ENCODE measurements around the gene CREBBP. TPM values are rescaled to one million over a fixed set of nuclear protein-coding genes. Genes with fewer than 3 reads are reported as not detected.
A peak's percentile ranks its signal among the peaks of the same experiment; 100 is the strongest.
"Not testable (repeated sequence)": the region's sequence is repeated elsewhere in the genome, so short reads cannot be mapped to it uniquely, and the experiment has no call there.

Gene CREBBP
- 31.8 TPM for total RNA-seq (ENCODE audit: insufficient read depth, low replicate concordance)

DNA sequence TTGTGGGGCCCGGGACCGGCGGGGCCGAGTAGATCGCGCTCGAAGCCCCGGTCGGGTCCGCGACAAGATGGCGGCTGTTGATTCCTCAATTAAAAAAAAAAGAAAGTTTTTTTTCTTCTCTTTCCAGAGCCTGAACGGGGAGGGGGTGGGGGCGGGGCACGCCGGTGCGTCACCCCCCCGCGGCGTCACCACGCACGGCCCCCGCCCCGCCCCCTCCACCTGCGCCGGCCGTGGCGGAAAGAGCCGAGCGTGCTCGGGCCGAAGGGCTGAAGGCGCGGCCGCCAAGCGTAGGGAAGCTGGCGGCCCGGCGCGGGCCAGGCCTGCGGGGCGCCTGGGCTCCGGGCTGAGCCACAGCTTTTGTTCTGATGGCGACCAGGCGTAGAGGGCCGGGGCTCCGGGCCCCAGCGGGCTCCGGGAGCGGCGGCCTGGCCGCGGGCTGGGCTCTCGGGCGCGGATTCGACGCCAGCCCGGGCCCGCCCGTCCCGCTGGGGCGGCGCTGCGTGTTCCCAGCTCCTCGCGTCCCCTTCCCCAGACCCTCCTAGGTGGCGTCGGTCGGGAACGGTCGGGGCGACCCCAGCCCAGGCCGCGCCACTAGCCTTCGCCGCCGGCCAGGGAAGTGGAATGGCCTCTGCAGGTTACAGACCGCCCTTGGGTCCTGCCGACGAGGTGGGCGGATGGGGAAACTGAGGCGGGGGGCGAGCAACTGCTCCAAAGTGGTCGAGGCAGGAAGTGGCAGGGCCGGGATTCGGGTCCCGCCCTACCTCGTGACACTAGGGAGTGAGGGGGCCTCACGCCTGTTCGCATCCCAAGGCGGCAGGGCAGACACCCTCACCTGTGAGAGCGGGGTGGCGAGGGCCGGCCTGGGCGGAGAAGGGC, at the start of gene CREBBP:
CREBBP (minus strand) TSS at position 91 of the 876 bp plus-strand sequence. CDS start 797 bp downstream, outside the sequence.
- peak; percentile 92 for DNase-seq (ENCODE audit: low spot score)

DNA sequence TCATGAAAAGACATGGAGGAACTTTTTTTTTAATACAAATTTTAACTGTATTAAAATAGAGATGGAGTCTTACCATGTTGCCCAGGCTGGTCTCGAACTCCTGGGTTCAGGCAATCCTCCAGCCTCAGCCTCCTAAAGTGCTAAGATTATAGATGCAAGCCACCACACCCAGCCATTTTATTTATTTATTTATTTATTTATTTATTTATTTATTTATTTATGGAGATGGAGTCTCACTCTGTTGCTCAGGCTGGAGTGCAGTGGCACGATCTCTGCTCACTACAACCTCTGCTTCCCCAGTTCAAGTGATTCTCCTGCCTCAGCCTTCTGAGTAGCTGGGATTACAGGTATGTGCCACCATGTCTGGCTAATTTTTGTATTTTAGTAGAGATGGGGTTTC, 46.6 kb upstream of the CREBBP start:
- not testable (repeated sequence) for DNase-seq (ENCODE audit: low spot score)

DNA sequence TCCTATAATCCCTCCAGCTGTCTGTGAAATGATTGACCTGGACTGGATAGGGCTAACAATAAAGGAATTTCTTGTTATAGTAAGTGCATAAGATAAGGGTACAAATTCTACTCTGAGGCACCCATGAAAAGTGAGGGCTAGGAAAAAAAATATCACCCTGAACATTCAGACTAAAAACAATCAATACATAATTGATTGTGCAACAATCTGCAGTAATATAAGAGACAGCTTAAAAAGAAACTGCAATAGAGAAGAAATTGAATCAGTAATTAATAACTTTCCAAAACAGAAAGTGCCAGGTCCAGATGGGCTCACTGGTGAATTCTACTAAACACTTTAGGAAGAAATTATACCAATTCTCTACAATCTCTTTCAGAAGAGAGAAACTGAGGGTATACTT, 44.2 kb upstream of the CREBBP start:
- DNase-seq (ENCODE audit: low spot score) = no peak

DNA sequence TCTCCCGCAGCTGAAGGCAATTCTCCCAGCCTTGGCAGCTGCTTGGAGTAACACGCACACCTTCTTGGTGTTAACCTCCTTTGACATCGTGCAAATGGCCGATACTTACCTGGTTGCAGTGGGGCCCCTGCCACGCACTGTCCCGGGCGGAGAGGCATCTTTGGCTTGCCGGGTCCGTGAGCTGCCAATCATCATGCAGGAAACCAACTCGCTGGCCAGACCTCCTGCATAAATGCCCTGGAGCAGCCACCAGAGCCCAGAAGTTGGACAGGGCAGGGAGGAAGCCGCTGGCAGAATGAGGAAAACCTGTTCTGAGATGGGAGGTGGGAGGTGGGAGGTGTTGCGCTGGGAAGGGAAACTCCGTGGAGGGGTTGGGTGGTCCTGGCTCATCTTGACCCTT, 41.7 kb upstream of the CREBBP start:
- DNase-seq (ENCODE audit: low spot score) = no peak

DNA sequence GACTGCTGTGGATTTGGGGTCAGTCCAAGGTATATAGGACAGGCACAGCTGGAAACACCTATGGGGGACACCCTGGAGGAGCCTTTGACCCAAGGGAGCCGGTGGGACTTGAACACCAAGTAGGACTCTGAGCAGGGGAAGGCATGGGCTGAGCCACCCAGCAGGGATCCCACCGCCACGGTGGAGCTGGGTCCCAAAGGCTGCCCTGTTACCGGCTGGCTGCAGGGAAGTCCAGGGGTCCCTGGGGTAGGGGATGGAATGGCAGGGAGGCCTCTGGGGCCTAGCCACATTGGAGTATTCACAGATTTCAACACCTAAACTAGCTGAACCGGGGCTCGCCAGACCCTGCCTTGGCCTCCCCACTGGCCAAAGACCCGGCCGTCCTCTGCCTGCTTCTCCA, 39.7 kb upstream of the CREBBP start:
- no peak for DNase-seq (ENCODE audit: low spot score)

DNA sequence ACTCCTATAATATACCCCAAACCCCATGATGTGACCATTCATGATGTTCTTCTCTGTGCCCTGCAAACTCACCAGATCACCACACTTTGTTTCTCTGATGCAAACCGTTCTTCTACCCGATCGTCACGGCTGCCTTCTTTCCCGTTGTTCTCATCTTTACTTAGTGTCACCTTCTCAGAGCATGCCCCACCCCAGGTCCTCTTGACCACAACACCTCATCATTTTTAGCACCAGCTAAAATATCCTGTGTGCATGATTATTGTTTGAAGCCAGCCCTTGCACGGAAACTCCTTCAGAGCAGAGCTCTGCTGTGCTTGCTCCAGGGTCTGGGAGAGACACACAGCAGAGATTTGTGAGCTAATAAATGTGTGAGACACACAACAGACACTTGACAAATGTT, 38.9 kb upstream of the CREBBP start:
- DNase-seq (ENCODE audit: low spot score) = no peak

DNA sequence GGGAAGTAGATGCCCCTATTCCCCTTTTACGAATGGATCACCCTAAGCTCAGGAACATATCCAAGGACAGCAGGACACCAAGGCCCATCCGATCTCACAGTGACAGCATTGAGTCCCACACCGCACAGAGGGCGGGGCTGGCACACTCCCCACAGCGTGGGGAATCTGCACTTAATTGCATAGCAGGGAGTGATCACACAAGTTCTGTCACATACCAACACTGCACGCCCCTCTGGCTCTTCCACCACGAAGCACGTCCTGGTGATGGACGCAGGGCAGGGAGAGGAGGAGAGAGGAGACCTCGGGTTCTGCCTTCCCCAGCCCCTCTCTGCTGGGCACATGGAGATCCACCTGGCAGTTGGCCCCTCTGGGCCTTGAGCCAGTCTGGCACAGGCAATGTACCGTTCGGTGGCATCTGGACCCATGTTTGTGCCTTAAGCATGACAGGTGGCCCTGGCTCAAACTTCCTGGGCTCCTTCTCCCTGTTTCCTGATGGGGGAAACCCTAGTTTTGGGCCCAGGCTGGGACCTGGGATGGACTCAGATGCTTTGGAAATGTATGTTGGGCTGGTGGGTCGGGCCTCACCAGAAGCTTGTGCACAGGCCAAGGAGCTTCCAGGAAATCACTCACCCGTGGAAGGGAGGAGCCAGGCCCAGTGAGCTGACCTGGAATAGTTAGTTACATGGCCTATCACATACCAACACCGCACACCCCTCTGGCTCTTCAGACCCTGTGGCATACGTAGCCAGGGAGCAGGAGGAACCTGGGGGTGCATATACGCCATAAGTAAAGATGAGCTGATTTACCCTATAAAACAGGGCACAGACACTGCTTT, 35.1 kb upstream of the CREBBP start:
- DNase-seq (ENCODE audit: low spot score) = no peak

DNA sequence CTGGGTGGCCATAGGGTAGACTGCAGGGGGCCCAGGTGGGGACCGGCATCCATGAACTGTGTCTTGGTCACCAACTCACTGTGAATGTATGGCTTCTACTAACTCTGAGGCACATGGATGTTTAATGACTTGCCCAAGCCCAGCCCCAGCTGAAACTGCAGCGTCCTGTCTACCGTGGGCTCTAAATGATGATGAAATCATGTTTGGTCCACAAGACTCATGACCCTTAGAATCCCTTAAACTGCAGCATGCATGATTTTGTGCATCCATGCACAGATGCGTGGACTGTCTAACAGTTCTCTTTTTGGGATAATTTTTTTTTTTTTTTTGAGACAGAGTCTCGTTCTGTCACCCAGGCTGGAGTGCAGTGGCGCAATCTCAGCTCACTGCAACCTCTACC, 32.4 kb upstream of the CREBBP start:
- DNase-seq (ENCODE audit: low spot score) = no peak

DNA sequence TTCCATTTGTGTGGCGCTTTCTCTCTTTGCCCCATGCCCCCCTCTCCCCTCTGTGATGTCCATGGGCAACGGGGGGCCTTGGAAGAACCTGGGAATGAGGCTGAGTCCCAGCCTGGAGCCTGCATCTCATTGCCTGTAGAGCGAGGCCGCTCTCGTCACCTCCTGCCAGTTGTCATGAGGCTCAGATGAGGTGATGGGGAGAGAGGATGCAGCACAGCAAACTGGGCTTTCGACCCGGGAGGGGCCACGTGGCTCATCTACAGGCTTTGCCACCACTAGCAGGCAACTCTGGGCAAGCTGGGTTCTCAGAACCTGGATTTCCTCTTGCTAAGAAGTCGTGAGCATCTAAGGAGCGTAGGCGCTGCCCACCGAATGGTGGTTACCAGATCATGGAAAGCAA, 31.9 kb upstream of the CREBBP start:
- DNase-seq (ENCODE audit: low spot score) = no peak

DNA sequence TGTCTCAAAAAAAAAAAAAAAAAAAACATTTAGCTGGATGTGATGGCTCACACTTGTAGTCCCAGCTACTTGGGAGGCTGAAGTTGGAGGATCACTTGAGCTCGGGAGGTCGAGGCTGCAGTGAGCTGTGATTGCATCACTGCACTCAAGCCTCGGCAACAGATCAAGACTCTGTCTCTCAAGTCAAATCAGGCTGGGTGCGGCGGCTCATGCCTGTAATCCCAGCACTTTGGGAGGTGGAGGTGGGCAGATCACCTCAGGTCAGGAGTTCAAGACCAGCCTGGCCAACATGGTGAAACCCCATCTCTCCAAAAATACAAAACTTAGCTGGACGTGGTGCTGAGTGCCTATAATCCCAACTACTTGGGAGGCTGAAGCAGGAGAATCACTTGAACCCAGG, 31.2 kb upstream of the CREBBP start:
- not testable (repeated sequence) for DNase-seq (ENCODE audit: low spot score)

DNA sequence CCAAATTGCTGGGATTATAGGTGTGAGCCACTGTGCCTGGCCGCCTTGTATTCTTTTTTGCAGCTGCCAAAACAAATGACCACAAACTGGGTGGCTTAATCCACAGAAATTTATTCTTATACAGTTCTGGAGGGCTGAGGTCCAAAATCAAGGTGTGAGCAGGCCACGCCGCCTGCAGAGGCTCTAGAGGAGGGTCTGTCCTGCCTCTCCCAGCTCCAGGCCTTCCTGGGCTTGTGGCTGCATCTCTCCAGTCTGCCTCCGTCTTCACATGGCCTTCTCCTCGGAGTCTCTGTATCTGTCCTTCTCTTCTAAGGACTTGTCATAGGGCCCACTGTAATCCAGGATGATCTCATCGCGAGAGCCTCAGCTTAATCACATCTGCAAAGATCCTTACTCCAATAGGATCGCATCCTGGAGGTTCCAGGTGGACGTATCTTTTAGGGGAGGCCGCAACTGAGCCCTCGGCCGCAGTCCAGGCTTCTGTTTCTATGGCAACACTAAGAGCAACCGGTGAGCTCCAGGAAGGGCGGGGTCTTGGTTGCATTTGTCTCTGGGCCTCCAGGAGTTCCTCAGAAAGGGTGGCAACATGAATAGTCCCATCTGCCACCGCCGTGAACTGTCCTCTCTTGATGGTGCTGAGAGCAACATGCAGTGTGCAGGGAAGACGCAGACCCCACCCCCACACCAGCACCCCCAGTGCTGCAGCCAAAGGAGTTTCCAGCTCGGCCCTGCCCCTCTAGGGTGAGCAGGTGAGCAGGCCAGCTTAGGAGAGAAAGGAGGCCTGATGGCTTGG, 29.5 kb upstream of the CREBBP start:
- DNase-seq (ENCODE audit: low spot score) = no peak

DNA sequence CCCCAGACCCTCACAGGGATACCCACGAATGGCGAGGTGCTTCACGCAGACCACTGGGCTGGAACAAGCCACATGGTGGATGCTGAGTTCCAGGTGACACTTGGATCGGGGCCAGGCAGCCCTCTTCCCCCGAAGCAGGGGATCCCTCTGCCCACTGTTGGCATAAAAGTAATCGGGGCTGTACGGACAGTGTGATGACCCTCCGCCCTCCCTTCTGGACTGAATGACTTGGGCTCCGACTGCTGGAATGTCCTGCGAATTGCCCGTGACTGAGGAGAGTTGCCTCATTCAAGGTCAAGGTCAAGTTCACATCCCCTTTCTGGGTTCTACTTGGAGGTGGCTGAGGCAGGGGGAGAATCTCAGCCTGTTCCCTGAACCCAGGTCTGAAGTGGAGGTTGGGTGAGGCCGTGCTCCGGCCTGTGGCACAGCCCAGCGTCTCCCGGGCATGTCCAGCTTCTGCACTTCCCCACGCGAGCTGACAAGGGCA, 28.5 kb upstream of the CREBBP start:
- DNase-seq (ENCODE audit: low spot score) = no peak

DNA sequence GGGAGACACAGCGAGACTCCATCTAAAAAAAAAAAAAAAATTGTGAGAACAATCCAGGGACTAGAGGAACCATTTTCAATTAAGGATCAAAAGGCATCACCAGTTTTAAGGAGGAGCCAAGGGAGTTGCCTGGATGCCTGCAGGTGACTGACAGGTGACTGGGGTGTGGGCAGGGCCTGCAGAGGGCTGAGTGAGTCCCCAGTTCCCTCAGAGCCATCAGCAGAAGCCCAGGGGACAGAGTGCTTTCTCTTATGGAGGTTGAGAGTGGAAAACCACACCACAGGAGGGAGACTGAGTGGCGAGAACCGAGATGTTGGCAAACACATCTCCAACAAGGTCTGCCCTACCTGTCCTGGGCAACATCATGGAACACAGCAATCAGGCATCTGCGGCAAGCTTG, 27.1 kb upstream of the CREBBP start:
- DNase-seq (ENCODE audit: low spot score) = no peak

DNA sequence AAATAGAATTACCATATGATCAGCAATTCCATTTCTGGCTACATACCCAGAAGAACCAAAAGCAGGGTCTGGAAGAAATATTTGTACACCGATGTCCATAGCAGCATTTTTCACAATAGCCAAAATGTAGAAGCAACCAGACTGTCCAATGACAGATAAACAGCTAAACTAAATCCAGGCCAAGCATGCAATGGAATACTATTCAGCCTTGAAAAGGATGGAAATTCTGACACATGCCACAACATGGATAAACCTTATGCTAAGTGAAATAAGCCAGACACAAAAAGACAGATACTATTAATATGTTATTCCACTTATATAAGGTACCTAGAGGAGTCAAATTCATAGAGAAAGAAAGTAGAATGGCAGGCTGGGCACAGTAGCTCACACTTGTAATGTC, 25.9 kb upstream of the CREBBP start:
- DNase-seq (ENCODE audit: low spot score) = no peak

DNA sequence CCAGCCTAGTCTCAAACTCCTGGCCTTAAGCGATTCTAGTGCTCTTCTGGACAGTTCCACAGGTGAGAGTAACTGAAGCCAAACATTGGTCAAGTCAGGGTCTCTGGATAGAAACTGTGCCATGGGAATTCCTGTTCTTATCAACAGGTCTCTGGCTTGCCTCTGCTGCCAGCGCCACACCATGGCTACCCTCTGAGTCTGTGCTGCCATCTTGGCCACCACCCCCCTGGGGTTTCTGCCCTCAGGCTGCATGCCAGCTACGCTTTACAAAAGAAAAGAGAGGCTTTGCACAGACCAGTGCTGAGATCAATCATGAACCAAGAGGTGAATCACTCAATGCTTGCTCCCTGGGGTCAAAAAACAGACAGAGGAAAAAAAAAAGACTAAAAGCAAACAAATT, 24.4 kb upstream of the CREBBP start:
- DNase-seq (ENCODE audit: low spot score) = no peak

DNA sequence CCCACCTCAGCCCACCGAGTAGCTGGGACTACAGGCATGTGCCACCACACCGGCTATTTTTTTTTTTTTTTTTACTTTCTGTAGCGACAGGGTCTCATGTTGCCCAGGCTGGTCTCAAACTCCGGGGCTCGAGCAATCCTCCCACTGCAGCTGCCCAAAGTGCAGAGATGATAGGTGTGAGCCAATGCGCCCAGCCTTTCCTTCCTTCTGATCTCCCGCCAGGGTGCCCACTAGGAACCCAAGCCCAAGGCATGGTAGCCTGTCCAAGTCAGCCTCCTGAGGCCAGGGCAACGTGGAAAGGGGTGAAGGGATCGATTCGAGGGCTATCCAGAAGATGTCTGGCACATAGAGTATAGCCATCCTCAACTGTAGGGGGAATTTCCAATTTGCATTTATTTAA, 9.6 kb upstream of the CREBBP start:
- DNase-seq (ENCODE audit: low spot score) = no peak

DNA sequence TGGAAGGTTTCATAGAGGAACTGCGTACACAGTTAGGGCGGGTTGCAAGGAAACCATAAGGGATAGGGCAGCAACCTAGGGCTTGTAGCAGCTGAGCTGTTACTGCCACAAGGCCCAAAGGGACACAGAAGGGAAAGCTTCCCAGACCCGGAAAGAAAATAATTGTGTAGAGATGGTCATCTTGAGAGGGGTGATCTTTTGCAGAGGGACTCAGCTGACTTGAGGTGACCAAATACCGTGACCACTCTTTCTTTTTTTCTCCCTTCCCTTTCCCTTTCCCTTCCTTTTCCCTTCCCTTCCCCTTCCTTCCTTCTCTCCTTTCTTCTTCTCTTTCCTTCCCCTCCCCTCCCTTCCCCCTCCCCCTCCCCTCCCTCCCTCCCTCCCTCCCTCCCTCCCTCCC, 8.5 kb upstream of the CREBBP start:
- no peak for DNase-seq (ENCODE audit: low spot score)

DNA sequence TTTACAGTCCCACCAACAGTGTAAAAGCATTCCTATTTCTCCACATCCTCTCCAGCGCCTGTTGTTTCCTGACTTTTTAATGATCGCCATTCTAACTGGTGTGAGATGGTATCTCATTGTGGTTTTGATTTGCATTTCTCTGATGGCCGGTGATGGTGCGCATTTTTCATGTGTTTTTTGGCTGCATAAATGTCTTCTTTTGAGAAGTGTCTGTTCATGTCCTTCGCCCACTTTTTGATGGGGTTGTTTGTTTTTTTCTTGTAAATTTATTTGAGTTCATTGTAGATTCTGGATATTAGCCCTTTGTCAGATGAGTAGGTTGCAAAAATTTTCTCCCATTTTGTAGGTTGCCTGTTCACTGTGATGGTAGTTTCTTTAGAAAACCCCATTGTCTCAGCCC, 5.5 kb upstream of the CREBBP start:
- not testable (repeated sequence) for DNase-seq (ENCODE audit: low spot score)

DNA sequence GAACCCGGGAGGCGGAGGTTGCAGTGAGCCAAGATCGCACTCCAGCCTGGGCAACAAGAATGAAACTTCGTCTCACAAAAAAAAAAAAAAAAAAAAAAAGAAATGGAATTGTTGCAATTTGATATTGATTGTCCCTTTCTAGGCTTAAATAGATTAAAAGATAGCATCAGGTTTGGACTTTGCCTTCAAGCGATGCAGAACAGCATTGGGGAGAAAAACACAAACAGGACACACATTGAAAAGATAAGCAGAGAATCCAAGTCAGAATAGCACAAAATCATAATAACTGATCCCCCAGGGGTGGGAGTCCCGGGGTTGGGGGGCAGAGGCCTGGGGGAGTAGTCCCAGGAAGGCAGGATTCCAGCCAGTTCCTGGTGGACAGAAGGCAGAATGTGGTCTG, 3.9 kb upstream of the CREBBP start:
- DNase-seq (ENCODE audit: low spot score) = no peak

DNA sequence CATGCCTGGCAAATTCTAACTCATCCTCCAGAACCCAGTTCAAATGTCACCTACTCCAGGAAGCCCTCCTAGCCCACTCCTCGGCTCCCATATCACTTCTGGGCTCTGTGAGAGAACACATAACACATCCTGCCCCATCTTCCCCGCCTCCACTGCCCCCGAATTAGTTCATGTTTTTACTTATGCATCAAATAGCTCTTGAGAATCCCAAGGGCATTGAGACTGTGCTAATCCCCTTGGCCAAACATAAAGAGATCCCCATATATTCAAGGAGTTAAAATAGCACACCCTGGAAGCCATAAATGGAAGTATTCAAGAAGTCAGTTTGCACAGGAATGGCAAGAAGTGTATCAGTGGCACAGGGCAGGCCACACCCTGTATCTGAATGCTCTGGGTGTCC, 2.0 kb upstream of the CREBBP start:
- no peak for DNase-seq (ENCODE audit: low spot score)

DNA sequence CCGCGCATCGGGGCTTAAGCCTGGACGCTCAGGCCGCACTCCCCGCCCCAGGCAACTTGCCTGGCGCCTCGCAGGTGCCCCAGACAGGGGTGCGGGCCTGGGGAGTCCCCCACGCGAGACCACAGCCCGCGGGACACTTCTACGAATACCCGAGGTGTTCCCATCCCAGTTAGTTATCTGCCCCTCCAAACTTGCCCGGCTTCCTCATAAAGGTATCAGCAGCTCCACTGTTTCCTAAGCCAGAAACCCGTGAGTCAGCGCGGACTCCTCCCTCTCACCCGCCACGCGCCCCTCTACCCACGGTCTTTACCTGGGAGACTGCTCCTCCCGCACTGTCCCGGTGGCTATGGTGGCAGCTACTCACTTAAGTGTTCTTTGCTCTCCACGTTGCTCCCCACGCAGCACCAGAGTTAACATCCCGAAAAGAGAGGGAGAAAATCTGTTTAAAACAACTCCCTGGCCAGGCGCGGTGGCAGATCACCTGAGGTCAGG, 1.0 kb upstream of the CREBBP start:
- DNase-seq (ENCODE audit: low spot score) = no peak

Measured in umbilical cord (tissue), 2 donors.